Measurements from ENCODE around the gene CRB3. TPM values are rescaled to one million over a fixed set of nuclear protein-coding genes. Genes with fewer than 3 reads are reported as not detected.

CRB3 gene
- total and polyA plus RNA-seq, 2 donors (not counting 3 experiments of a cell fraction or from before 2014, with no cell fraction given): not detected

DNA sequence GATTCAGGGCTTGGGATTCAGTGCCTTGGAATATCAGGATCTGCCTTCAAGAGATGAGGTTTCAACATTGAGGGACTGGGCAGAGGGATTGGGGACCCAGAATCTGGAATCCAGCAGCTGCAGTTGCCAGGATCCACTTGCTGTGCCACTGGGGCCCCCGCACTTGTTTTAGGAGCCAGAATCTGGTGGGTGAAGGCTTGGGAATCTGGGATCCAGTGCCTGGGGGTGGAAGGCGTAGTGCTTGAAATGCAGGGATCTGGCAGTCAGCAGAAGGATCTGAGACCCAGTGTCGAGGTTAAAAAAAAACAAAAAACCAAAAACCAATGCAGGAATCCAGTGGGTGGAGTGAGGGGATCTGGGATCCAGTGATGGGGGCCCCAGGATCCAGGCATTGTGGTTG lies 23.2 kb upstream of the CRB3 start:
- intact Hi-C loops (cut with micrococcal nuclease) (no loop called here), dilution Hi-C loops (cut with MboI; ENCODE audit: extremely low pct_ligation_motif_present, low sequenced_read_pairs) (no loop called here)
- no peak overlapping the region for H2AFZ ChIP-seq (ENCODE audit: low read depth, low read length)
- ChIA-PET POLR2A (no interaction called here), CTCF (no interaction called here)
- DNase-seq (ENCODE audit: low read depth, low spot score): no peak
- no peaks in the 10 kb centered on the region for H3K27me3 ChIP-seq (ENCODE audit: control insufficient read depth in 2 of 2, insufficient read depth in 2 of 2, low read length in 2 of 2)
- TF ChIP-seq MYC (IDR thresholded peaks at IDR 0.05; ENCODE audit: low read depth, low read length) (no peak), EZH2 (IDR thresholded peaks at IDR 0.05; ENCODE audit: borderline replicate concordance, low read depth, low read length, severe bottlenecking) (no peak), GATA2 (IDR thresholded peaks at IDR 0.05; ENCODE audit: insufficient read depth, insufficient read length, low read depth, low read length) (no peak)
- H3K27ac ChIP-seq (ENCODE audit: insufficient read depth, low read depth, low read length): no peak overlapping the region
- no peak for FAIRE-seq
- no peaks in the 10 kb centered on the region for H4K20me1 ChIP-seq (replicated peaks; ENCODE audit: control insufficient read depth, extremely low read depth, insufficient read depth, low read length)
- no peaks in the 10 kb centered on the region for H3K9me1 ChIP-seq (replicated peaks; ENCODE audit: control insufficient read depth, extremely low read depth, insufficient read depth, low read length)
- no peaks in the 10 kb centered on the region for H3K79me2 ChIP-seq (ENCODE audit: control insufficient read depth, insufficient read depth, low read length)
- no peaks in the 10 kb centered on the region for H3K9me3 ChIP-seq (replicated peaks; ENCODE audit: control insufficient read depth, insufficient read depth, low read length)
- no peaks in the 10 kb centered on the region for H3K36me3 ChIP-seq (ENCODE audit: control insufficient read depth in 2 of 2, extremely low read depth in 1 of 2, insufficient read depth in 2 of 2, low read length in 2 of 2)
- no TSS peak for BruUV-seq (replicated peaks)
- no peaks in the 10 kb centered on the region for H3K4me1 ChIP-seq (ENCODE audit: control insufficient read depth, extremely low read depth, insufficient read depth, low read length)
- no peak overlapping the region for H3K4me3 ChIP-seq (replicated peaks in 1 of 3; ENCODE audit: insufficient read depth in 1 of 3, low read depth in 1 of 3, low read length in 3 of 3)
- no peak overlapping the region for H3K4me2 ChIP-seq (ENCODE audit: insufficient read depth, low read length)
- no peak overlapping the region for H3K9ac ChIP-seq (replicated peaks; ENCODE audit: extremely low read depth, insufficient read depth, low read length)

GRCh38 chr19:6442087-6442688 lies 21.9 kb upstream of the CRB3 start:
- H3K36me3 ChIP-seq (ENCODE audit: control insufficient read depth in 2 of 2, extremely low read depth in 1 of 2, insufficient read depth in 2 of 2, low read length in 2 of 2): no peaks in the 10 kb centered on the region
- POLR2A ChIA-PET: no interaction called here
- H3K9me3 ChIP-seq (replicated peaks; ENCODE audit: control insufficient read depth, insufficient read depth, low read length): no peaks in the 10 kb centered on the region
- intact Hi-C loops (cut with micrococcal nuclease): no loop called here
- FAIRE-seq: no peak
- H3K4me2 ChIP-seq (ENCODE audit: insufficient read depth, low read length): no peak overlapping the region
- DNase-seq (ENCODE audit: low read depth, low spot score): no peak
- H3K4me1 ChIP-seq (ENCODE audit: control insufficient read depth, extremely low read depth, insufficient read depth, low read length): no peaks in the 10 kb centered on the region
- H3K9ac ChIP-seq (replicated peaks; ENCODE audit: extremely low read depth, insufficient read depth, low read length): no peak overlapping the region
- H3K27ac ChIP-seq (ENCODE audit: insufficient read depth, low read depth, low read length): no peak overlapping the region
- no peaks in the 10 kb centered on the region for H3K9me1 ChIP-seq (replicated peaks; ENCODE audit: control insufficient read depth, extremely low read depth, insufficient read depth, low read length)
- no TSS peak for BruUV-seq (replicated peaks)
- TF ChIP-seq JUN (IDR thresholded peaks at IDR 0.05; ENCODE audit: borderline replicate concordance, insufficient read depth, insufficient read length, low read depth) (no peak), GATA2 (IDR thresholded peaks at IDR 0.05; ENCODE audit: insufficient read depth, insufficient read length, low read depth, low read length) (no peak), MAX (IDR thresholded peaks at IDR 0.05; ENCODE audit: insufficient read depth, insufficient read length) (no peak), MYC (IDR thresholded peaks at IDR 0.05; ENCODE audit: low read depth, low read length) (no peak), POLR2A (IDR thresholded peaks at IDR 0.05; ENCODE audit: low read depth, low read length) (no peak), EZH2 (IDR thresholded peaks at IDR 0.05; ENCODE audit: borderline replicate concordance, low read depth, low read length, severe bottlenecking) (no peak), FOS (IDR thresholded peaks at IDR 0.05; ENCODE audit: borderline replicate concordance, insufficient read depth, low read length) (no peak), POLR2AphosphoS5 (IDR thresholded peaks at IDR 0.05; ENCODE audit: insufficient read depth, low read depth, low read length) (no peak)
- TF ChIP-seq, protein P1, sequence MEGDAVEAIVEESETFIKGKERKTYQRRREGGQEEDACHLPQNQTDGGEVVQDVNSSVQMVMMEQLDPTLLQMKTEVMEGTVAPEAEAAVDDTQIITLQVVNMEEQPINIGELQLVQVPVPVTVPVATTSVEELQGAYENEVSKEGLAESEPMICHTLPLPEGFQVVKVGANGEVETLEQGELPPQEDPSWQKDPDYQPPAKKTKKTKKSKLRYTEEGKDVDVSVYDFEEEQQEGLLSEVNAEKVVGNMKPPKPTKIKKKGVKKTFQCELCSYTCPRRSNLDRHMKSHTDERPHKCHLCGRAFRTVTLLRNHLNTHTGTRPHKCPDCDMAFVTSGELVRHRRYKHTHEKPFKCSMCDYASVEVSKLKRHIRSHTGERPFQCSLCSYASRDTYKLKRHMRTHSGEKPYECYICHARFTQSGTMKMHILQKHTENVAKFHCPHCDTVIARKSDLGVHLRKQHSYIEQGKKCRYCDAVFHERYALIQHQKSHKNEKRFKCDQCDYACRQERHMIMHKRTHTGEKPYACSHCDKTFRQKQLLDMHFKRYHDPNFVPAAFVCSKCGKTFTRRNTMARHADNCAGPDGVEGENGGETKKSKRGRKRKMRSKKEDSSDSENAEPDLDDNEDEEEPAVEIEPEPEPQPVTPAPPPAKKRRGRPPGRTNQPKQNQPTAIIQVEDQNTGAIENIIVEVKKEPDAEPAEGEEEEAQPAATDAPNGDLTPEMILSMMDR (IDR thresholded peaks at IDR 0.05; ENCODE audit: extremely low read depth in 1 of 2, insufficient read depth in 1 of 2, low read depth in 1 of 2, low read length in 2 of 2): no peak
- CTCF ChIA-PET: no interaction called here
- H3K79me2 ChIP-seq (ENCODE audit: control insufficient read depth, insufficient read depth, low read length): no peaks in the 10 kb centered on the region
- dilution Hi-C loops (cut with MboI; ENCODE audit: extremely low pct_ligation_motif_present, low sequenced_read_pairs): no loop called here
- no peak overlapping the region for H2AFZ ChIP-seq (ENCODE audit: low read depth, low read length)
- H4K20me1 ChIP-seq (replicated peaks; ENCODE audit: control insufficient read depth, extremely low read depth, insufficient read depth, low read length): no peaks in the 10 kb centered on the region
- H3K4me3 ChIP-seq (replicated peaks in 1 of 3; ENCODE audit: insufficient read depth in 1 of 3, low read depth in 1 of 3, low read length in 3 of 3): no peak overlapping the region
- no peaks in the 10 kb centered on the region for H3K27me3 ChIP-seq (ENCODE audit: control insufficient read depth in 2 of 2, insufficient read depth in 2 of 2, low read length in 2 of 2)

Data from endothelial cell of umbilical vein (primary cell).